SK-N-SH treated with all-trans-retinoic acid at 6 μM for 48 hours (cell line): ENCODE results near the gene DGAT2.

ENCODE experiments used
- ATAC-seq: fragments of 200-7000 bp; cut with Tn5 transposase; 3 replicates; pipeline ENCODE4 v1.9.1; 2020; ENCODE audit warnings: mild to moderate bottlenecking, moderate library complexity
- ARNTL ChIP-seq: fragments of 450-650 bp; formaldehyde crosslinking; IDR thresholded peaks from 2 replicates; pipeline ENCODE4 v1.5.0; 2020; ENCODE audit warnings: low read depth, mild to moderate bottlenecking, moderate library complexity, borderline replicate concordance
- BACH2 ChIP-seq: fragments of 250-450 bp; sonication (Bioruptor Pico); IDR thresholded peaks from 2 replicates; pipeline ENCODE4 v1.9.0; 2021; ENCODE audit warnings: mild to moderate bottlenecking, borderline replicate concordance
- CSDC2 ChIP-seq: fragments of 250-450 bp; sonication (Bioruptor Pico); IDR thresholded peaks from 2 replicates; pipeline ENCODE4 v1.5.0; 2020; ENCODE audit warnings: mild to moderate bottlenecking, moderate library complexity
- ESRRG ChIP-seq: fragments of 250-450 bp; sonication (Bioruptor Pico); IDR thresholded peaks from 2 replicates; pipeline ENCODE4 v1.6.1; 2021; ENCODE audit warnings: mild to moderate bottlenecking
- GLIS3 ChIP-seq: fragments of 250-450 bp; sonication (Bioruptor Pico); IDR thresholded peaks from 2 replicates; pipeline ENCODE4 v1.5.0; 2020; ENCODE audit warnings: mild to moderate bottlenecking, moderate library complexity
- ISL1 ChIP-seq: fragments of 250-450 bp; sonication (Bioruptor Pico); IDR thresholded peaks from 2 replicates; pipeline ENCODE4 v2.1.2; 2022; ENCODE audit warnings: mild to moderate bottlenecking, moderate library complexity
- OSR1 ChIP-seq: fragments of 250-450 bp; sonication (Bioruptor Pico); IDR thresholded peaks from 2 replicates; pipeline ENCODE4 v1.8.0; 2022; ENCODE audit warnings: moderate library complexity, mild to moderate bottlenecking, inconsistent platforms
- RARB ChIP-seq: fragments of 250-450 bp; sonication (Bioruptor Pico); IDR thresholded peaks from 2 replicates; pipeline ENCODE4 v1.8.0; 2021; ENCODE audit warnings: mild to moderate bottlenecking, moderate library complexity
- SNAI2 ChIP-seq: fragments of 250-450 bp; sonication (Bioruptor Pico); IDR thresholded peaks from 2 replicates; pipeline ENCODE4 v1.5.0; 2020; ENCODE audit warnings: mild to moderate bottlenecking, moderate library complexity
- TCF4 ChIP-seq: fragments of 250-450 bp; sonication (Bioruptor Pico); IDR thresholded peaks from 2 replicates; pipeline ENCODE4 v1.8.0; 2021; ENCODE audit warnings: mild to moderate bottlenecking, moderate library complexity, borderline replicate concordance
- TOX ChIP-seq: fragments of 250-450 bp; sonication (Bioruptor Pico); IDR thresholded peaks from 2 replicates; pipeline ENCODE4 v1.8.0; 2021; ENCODE audit warnings: mild to moderate bottlenecking, moderate library complexity, borderline replicate concordance
- ZC3H10 ChIP-seq: fragments of 250-450 bp; sonication (Bioruptor Pico); IDR thresholded peaks from 2 replicates; pipeline ENCODE4 v1.5.1; 2021; ENCODE audit warnings: mild to moderate bottlenecking, moderate library complexity
- ZFP3 ChIP-seq: fragments of 250-450 bp; sonication (Bioruptor Pico); IDR thresholded peaks from 2 replicates; pipeline ENCODE4 v1.5.0; 2020; ENCODE audit warnings: mild to moderate bottlenecking, moderate library complexity
- ZFP30 ChIP-seq: fragments of 450-650 bp; formaldehyde crosslinking; IDR thresholded peaks from 2 replicates; pipeline ENCODE4 v1.5.0; 2022; ENCODE audit warnings: mild to moderate bottlenecking, moderate library complexity
- ZNF70 ChIP-seq: fragments of 450-650 bp; formaldehyde crosslinking; IDR thresholded peaks from 2 replicates; pipeline ENCODE4 v1.5.0; 2020; ENCODE audit warnings: mild to moderate bottlenecking, moderate library complexity
- ZNF8 ChIP-seq: fragments of 450-650 bp; formaldehyde crosslinking; IDR thresholded peaks from 2 replicates; pipeline ENCODE4 v1.5.0; 2020; ENCODE audit warnings: mild to moderate bottlenecking, moderate library complexity
- TF ChIP-seq, protein P1 (sequence below): fragments of 250-450 bp; sonication (Bioruptor Pico); IDR thresholded peaks from 2 replicates; pipeline ENCODE4 v1.5.1; 2021; ENCODE audit warnings: mild to moderate bottlenecking, moderate library complexity
- TF ChIP-seq, protein P2 (sequence below): fragments of 250-450 bp; sonication (Bioruptor Pico); IDR thresholded peaks from 2 replicates; pipeline ENCODE4 v1.8.0; 2021; ENCODE audit warnings: low read depth, mild to moderate bottlenecking, moderate library complexity, borderline replicate concordance
- TF ChIP-seq, protein P3 (sequence below): fragments of 250-450 bp; sonication (Bioruptor Pico); IDR thresholded peaks from 2 replicates; pipeline ENCODE4 v1.5.0; 2020; ENCODE audit warnings: mild to moderate bottlenecking, moderate library complexity
- TF ChIP-seq, protein P4 (sequence below): fragments of 250-450 bp; sonication (Bioruptor Pico); IDR thresholded peaks from 2 replicates; pipeline ENCODE4 v1.5.1; 2020; ENCODE audit warnings: low read depth, mild to moderate bottlenecking, moderate library complexity

DGAT2 gene

DNA sequence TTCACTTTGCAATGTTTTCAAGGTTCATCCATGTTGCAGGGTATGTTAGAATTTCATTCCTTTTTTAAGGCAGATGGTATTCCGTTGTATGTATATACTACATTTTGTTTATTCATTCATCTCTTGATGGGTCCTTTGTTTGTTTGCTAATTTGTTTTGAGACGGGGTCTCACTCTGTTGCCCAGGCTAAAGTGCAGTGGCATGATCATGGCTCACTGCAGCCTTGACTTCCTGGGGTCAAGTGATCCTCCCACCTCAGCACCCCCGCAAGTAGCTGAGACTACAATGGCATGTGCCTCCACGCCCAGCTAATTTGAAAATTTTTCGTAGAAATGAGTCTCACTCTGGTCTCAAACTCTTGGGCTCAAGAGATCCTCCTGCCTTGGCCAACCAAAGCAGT is 52.6 kb downstream of the DGAT2 start:
- no peak for TF ChIP-seq TOX (CRISPR knock-in tag)
- no peak for TF ChIP-seq CSDC2 (CRISPR knock-in tag)
- TF ChIP-seq ESRRG (CRISPR knock-in tag), result no peak
- TF ChIP-seq, all 23 proteins: peak for 0
- ATAC-seq, result no peak

DNA sequence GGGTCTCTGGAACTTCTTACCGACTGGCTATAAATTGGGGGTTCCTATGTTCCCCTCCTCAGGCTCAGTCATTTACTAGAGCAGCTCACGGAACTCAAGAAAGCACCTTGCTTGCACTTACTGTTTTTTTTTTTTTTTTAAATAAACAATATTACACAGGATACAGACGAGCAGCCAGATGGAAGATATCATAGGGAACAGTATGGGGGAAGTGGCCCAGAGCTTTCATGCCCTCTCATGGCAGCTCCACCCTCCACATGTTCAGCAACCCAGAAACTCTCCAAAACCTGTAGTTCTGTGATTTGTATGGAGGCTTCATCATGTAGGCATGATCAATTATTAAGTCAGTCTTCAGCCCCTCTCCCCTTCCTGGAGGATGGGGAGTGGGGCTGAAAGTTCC is 54.0 kb downstream of the DGAT2 start:
- TF ChIP-seq, protein P1, sequence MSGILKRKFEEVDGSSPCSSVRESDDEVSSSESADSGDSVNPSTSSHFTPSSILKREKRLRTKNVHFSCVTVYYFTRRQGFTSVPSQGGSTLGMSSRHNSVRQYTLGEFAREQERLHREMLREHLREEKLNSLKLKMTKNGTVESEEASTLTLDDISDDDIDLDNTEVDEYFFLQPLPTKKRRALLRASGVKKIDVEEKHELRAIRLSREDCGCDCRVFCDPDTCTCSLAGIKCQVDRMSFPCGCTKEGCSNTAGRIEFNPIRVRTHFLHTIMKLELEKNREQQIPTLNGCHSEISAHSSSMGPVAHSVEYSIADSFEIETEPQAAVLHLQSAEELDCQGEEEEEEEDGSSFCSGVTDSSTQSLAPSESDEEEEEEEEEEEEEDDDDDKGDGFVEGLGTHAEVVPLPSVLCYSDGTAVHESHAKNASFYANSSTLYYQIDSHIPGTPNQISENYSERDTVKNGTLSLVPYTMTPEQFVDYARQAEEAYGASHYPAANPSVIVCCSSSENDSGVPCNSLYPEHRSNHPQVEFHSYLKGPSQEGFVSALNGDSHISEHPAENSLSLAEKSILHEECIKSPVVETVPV (CRISPR knock-in tag), result no peak
- TF ChIP-seq OSR1 (CRISPR knock-in tag) (no peak), ZFP3 (CRISPR knock-in tag) (no peak), TCF4 (CRISPR knock-in tag) (no peak), ZNF70 (no peak), TOX (CRISPR knock-in tag) (no peak), SNAI2 (CRISPR knock-in tag) (no peak), RARB (CRISPR knock-in tag) (no peak)
- TF ChIP-seq, protein P2, sequence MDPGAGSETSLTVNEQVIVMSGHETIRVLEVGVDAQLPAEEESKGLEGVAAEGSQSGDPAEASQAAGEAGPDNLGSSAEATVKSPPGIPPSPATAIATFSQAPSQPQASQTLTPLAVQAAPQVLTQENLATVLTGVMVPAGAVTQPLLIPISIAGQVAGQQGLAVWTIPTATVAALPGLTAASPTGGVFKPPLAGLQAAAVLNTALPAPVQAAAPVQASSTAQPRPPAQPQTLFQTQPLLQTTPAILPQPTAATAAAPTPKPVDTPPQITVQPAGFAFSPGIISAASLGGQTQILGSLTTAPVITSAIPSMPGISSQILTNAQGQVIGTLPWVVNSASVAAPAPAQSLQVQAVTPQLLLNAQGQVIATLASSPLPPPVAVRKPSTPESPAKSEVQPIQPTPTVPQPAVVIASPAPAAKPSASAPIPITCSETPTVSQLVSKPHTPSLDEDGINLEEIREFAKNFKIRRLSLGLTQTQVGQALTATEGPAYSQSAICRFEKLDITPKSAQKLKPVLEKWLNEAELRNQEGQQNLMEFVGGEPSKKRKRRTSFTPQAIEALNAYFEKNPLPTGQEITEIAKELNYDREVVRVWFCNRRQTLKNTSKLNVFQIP (CRISPR knock-in tag), result no peak
- TF ChIP-seq, protein P3, sequence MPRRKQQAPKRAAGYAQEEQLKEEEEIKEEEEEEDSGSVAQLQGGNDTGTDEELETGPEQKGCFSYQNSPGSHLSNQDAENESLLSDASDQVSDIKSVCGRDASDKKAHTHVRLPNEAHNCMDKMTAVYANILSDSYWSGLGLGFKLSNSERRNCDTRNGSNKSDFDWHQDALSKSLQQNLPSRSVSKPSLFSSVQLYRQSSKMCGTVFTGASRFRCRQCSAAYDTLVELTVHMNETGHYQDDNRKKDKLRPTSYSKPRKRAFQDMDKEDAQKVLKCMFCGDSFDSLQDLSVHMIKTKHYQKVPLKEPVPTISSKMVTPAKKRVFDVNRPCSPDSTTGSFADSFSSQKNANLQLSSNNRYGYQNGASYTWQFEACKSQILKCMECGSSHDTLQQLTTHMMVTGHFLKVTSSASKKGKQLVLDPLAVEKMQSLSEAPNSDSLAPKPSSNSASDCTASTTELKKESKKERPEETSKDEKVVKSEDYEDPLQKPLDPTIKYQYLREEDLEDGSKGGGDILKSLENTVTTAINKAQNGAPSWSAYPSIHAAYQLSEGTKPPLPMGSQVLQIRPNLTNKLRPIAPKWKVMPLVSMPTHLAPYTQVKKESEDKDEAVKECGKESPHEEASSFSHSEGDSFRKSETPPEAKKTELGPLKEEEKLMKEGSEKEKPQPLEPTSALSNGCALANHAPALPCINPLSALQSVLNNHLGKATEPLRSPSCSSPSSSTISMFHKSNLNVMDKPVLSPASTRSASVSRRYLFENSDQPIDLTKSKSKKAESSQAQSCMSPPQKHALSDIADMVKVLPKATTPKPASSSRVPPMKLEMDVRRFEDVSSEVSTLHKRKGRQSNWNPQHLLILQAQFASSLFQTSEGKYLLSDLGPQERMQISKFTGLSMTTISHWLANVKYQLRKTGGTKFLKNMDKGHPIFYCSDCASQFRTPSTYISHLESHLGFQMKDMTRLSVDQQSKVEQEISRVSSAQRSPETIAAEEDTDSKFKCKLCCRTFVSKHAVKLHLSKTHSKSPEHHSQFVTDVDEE (CRISPR knock-in tag), result no peak
- TF ChIP-seq, all 23 proteins: peak for 0
- ATAC-seq, result no peak

DNA sequence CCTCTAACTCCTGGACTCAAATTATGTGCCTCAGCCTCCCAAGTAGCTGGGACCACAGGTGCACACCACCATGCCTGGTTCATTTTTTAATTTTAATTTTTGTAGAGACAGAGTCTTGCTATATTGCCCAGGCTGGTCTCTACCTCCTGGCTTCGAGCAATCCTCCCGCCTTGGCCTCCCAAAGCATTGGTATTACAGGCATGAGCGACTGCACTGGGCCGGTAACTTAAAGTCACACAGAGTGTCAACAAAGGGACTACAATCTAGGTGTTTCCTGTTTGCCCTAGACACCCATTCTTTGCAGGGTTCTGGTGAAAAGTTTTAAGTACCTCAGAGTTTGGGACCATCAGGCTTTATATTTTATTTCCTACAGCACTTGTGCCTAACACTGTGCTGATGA is 54.8 kb downstream of the DGAT2 start:
- no peak for ATAC-seq
- TF ChIP-seq ZFP30 (CRISPR knock-in tag), result no peak
- TF ChIP-seq ZNF8 (CRISPR knock-in tag), result no peak
- TF ChIP-seq ISL1, result no peak
- no peak for TF ChIP-seq CSDC2 (CRISPR knock-in tag)
- TF ChIP-seq, protein P1 (CRISPR knock-in tag), result no peak
- TF ChIP-seq RARB (CRISPR knock-in tag), result no peak
- TF ChIP-seq BACH2 (CRISPR knock-in tag), result no peak
- TF ChIP-seq, all 23 proteins: peak for 0

DNA sequence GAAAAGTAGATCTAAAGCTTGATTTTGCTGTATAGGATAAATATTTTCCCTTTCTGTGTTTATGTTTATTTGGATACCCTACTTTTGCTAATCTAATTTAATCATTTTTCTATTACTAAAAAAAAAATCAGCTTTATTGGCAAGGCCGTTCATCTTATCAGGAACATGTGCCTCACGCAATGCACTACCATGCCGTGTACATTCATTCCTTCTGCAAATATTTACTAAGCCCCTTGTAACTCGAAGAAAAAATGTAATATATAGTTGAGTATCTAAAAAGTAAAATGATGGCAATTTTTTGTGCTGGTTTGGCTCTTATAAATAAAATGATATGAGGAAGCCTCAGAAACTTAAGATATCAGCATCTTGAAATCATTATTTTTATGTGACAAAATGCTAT is 55.4 kb downstream of the DGAT2 start:
- no peak for ATAC-seq
- no peak for TF ChIP-seq ZC3H10
- TF ChIP-seq ZNF8 (CRISPR knock-in tag), result no peak
- TF ChIP-seq CSDC2 (CRISPR knock-in tag), result no peak
- no peak for TF ChIP-seq TOX (CRISPR knock-in tag)
- no peak for TF ChIP-seq ZNF70
- no peak for TF ChIP-seq ARNTL (CRISPR knock-in tag)
- TF ChIP-seq GLIS3 (CRISPR knock-in tag), result no peak
- no peak for TF ChIP-seq RARB (CRISPR knock-in tag)
- TF ChIP-seq OSR1 (CRISPR knock-in tag), result no peak
- TF ChIP-seq, protein P4, sequence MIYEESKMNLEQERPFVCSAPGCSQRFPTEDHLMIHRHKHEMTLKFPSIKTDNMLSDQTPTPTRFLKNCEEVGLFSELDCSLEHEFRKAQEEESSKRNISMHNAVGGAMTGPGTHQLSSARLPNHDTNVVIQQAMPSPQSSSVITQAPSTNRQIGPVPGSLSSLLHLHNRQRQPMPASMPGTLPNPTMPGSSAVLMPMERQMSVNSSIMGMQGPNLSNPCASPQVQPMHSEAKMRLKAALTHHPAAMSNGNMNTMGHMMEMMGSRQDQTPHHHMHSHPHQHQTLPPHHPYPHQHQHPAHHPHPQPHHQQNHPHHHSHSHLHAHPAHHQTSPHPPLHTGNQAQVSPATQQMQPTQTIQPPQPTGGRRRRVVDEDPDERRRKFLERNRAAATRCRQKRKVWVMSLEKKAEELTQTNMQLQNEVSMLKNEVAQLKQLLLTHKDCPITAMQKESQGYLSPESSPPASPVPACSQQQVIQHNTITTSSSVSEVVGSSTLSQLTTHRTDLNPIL (CRISPR knock-in tag), result no peak
- TF ChIP-seq, protein P2 (CRISPR knock-in tag), result no peak
- no peak for TF ChIP-seq TCF4 (CRISPR knock-in tag)
- TF ChIP-seq, protein P3 (CRISPR knock-in tag), result no peak
- no peak for TF ChIP-seq ESRRG (CRISPR knock-in tag)
- no peak for TF ChIP-seq ZFP3 (CRISPR knock-in tag)
- TF ChIP-seq, protein P1 (CRISPR knock-in tag), result no peak
